DND-41 (cell line): ENCODE data around the gene AUTS2.

ENCODE experiments used
- CTCF ChIP-seq: IDR thresholded peaks from 2 replicates; pipeline ENCODE4 v1.5.1; 2012; ENCODE audit warnings: borderline replicate concordance, low read length, moderate library complexity, mild to moderate bottlenecking; ENCODE audit not compliant: poor library complexity, severe bottlenecking; ENCODE audit errors: extremely low read depth
- EZH2 ChIP-seq: IDR thresholded peaks from 3 replicates; pipeline ENCODE4 v1.6.1; 2012; ENCODE audit warnings: borderline replicate concordance, low read depth, mild to moderate bottlenecking, moderate library complexity, low read length, inconsistent platforms; ENCODE audit not compliant: severe bottlenecking

- no peak for TF ChIP-seq CTCF
- no peak for TF ChIP-seq EZH2
Observed at GRCh38 chr7:70830060-70830395, 1231.8 kb downstream of the AUTS2 start.
